A549 (cell line): ENCODE data around the gene DCHS2.

Experiments
- ATOH8 ChIP-seq: fragments of 250-450 bp; sonication (Bioruptor Pico); IDR thresholded peaks from 2 replicates; pipeline ENCODE4 v1.5.0; 2020; ENCODE audit warnings: low read depth, mild to moderate bottlenecking, moderate library complexity
- CTCF ChIP-seq: fragments of >200 bp; sonication (Bioruptor Twin); formaldehyde crosslinking; IDR thresholded peaks from 3 replicates; pipeline ENCODE4 v1.5.1; 2016
- EP300 ChIP-seq, 2 experiments: fragments of >200 bp; sonication (Bioruptor Twin); formaldehyde crosslinking; IDR thresholded peaks; 2 replicates in 1 of 2; 3 replicates in 1 of 2; pipeline ENCODE4 v1.6.1; 2016 to 2017
- POLR2A ChIP-seq: IDR thresholded peaks from 2 replicates; pipeline ENCODE4 v1.6.1; 2012; ENCODE audit warnings: mild to moderate bottlenecking, low read length
- RFX5 ChIP-seq: fragments of 450-650 bp; IDR thresholded peaks from 2 replicates; pipeline ENCODE4 v1.7.1; 2014; ENCODE audit warnings: antibody characterized with exemption, mild to moderate bottlenecking, moderate library complexity

- TF ChIP-seq ATOH8 (CRISPR knock-in tag) (no peak), CTCF (no peak), EP300 (IDR thresholded peaks at IDR 0.05) (no peak), POLR2A (no peak), RFX5 (no peak)
Measured at GRCh38 chr4:154478547-154478946, 13.1 kb downstream of the DCHS2 start.
